Colonic mucosa (tissue), 4 donors: ENCODE data around the gene AUNIP. TPM values are rescaled to one million over a fixed set of nuclear protein-coding genes. Genes with fewer than 3 reads are reported as not detected.
A peak's percentile ranks its signal among the peaks of the same experiment; 100 is the strongest.

Source experiments
- DNase-seq: peaks from one replicate; pipeline ENCODE4 v3.0.0-alpha.2; 2020
- H3K27ac ChIP-seq: fragments of 200-600 bp; one replicate; pipeline ENCODE4 v1.8.0; 2021
- H3K27me3 ChIP-seq: fragments of 200-600 bp; one replicate; pipeline ENCODE4 v1.8.0; 2021
- H3K36me3 ChIP-seq: fragments of 200-600 bp; one replicate; pipeline ENCODE4 v1.8.0; 2021
- H3K4me1 ChIP-seq: fragments of 200-600 bp; one replicate; pipeline ENCODE4 v1.8.0; 2021; ENCODE audit warnings: mild to moderate bottlenecking
- H3K4me3 ChIP-seq: fragments of 200-600 bp; one replicate; pipeline ENCODE4 v1.8.0; 2021
- H3K9ac ChIP-seq, 2 donors: one replicate each; pipeline ENCODE4 v1.7.0; 2013; ENCODE audit warnings: control low read depth in 2 of 2, low read depth in 2 of 2, low read length in 2 of 2
- H3K9me3 ChIP-seq: fragments of 200-600 bp; one replicate; pipeline ENCODE4 v1.8.0; 2021
- intact Hi-C: fragments of 100-400 bp; cut with DNase I; formaldehyde crosslinking; loops from one replicate; pipeline ENCODE4 v1.14.1; 2022
- total RNA-seq, 2 donors: library from RNA; stranded (reverse); fragmentation: NEBNext Ultra II Directional in 1 of 2; extraction: Animal tissue kit (Norgen Biotek cat#: 25700) in 1 of 2; gene quantifications; one replicate each; pipeline ENCODE4 v1.2.1, GENCODE V29; 2021
- TF ChIP-seq, protein P1 (sequence below): fragments of 200-600 bp; IDR thresholded peaks from one replicate; pipeline ENCODE4 v1.8.0; 2022; ENCODE audit warnings: antibody characterized with exemption, mild to moderate bottlenecking
- donor health status: healthy.
- donor health status: DM: no; HTN: no; CAD: no.
- donor health status: DM: no; HTN: no; CAD: no.

AUNIP gene
- total RNA-seq, 2 donors from 2014 or later: 1.2 to 4.8 TPM

GRCh38 chr1:25813734-25814471, 45.4 kb downstream of the AUNIP start:
- Histone ChIP-seq H3K27me3 (no peaks in the 10 kb centered on the region), H3K4me3 (no peak overlapping the region), H3K9me3 (no peaks in the 10 kb centered on the region), H3K36me3 (no peaks in the 10 kb centered on the region), H3K9ac (no peak overlapping the region), H3K4me1 (peaks cover 2% of the 10 kb centered on the region), H3K27ac (no peak overlapping the region)
- intact Hi-C loops: loop anchor here (5.0 kb wide), 1 partner anchor 207 kb away; no protein-coding TSS in a partner anchor
- no peak for DNase-seq
- TF ChIP-seq, protein P1, sequence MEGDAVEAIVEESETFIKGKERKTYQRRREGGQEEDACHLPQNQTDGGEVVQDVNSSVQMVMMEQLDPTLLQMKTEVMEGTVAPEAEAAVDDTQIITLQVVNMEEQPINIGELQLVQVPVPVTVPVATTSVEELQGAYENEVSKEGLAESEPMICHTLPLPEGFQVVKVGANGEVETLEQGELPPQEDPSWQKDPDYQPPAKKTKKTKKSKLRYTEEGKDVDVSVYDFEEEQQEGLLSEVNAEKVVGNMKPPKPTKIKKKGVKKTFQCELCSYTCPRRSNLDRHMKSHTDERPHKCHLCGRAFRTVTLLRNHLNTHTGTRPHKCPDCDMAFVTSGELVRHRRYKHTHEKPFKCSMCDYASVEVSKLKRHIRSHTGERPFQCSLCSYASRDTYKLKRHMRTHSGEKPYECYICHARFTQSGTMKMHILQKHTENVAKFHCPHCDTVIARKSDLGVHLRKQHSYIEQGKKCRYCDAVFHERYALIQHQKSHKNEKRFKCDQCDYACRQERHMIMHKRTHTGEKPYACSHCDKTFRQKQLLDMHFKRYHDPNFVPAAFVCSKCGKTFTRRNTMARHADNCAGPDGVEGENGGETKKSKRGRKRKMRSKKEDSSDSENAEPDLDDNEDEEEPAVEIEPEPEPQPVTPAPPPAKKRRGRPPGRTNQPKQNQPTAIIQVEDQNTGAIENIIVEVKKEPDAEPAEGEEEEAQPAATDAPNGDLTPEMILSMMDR: no peak

GRCh38 chr1:25813071-25813733, 46.1 kb downstream of the AUNIP start:
- H3K9ac ChIP-seq: no peak overlapping the region
- no peak overlapping the region for H3K4me3 ChIP-seq
- intact Hi-C loops: loop anchor here (5.0 kb wide), 1 partner anchor 206 kb away; no protein-coding TSS in a partner anchor
- DNase-seq: no peak
- no peaks in the 10 kb centered on the region for H3K9me3 ChIP-seq
- TF ChIP-seq, protein P1: no peak
- H3K36me3 ChIP-seq: no peaks in the 10 kb centered on the region
- H3K27ac ChIP-seq: no peak overlapping the region
- H3K27me3 ChIP-seq: no peaks in the 10 kb centered on the region
- no peaks in the 10 kb centered on the region for H3K4me1 ChIP-seq

GRCh38 chr1:25811384-25812082, 47.7 kb downstream of the AUNIP start:
- intact Hi-C loops: loop anchor here (5.0 kb wide), 1 partner anchor 204 kb away; no protein-coding TSS in a partner anchor
- no peaks in the 10 kb centered on the region for H3K36me3 ChIP-seq
- DNase-seq: no peak

GRCh38 chr1:25810341-25811299, 48.6 kb downstream of the AUNIP start:
- Histone ChIP-seq H3K36me3 (no peaks in the 10 kb centered on the region), H3K4me3 (no peak overlapping the region), H3K9me3 (no peaks in the 10 kb centered on the region), H3K27ac (no peak overlapping the region), H3K9ac (peak overlapping the region in 1 of 2 donors; percentile 35), H3K27me3 (no peaks in the 10 kb centered on the region), H3K4me1 (no peaks in the 10 kb centered on the region)
- intact Hi-C loops: loop anchor here (5.0 kb wide), 1 partner anchor 203 kb away; no protein-coding TSS in a partner anchor
- DNase-seq: peak; percentile 77
- TF ChIP-seq, protein P1: peak; percentile 90

More at GRCh38 chr1:25811384-25812082, 47.7 kb downstream of the AUNIP start:
- Histone ChIP-seq H3K4me1 (no peaks in the 10 kb centered on the region), H3K9me3 (no peaks in the 10 kb centered on the region), H3K9ac (no peak overlapping the region), H3K4me3 (no peak overlapping the region), H3K27me3 (no peaks in the 10 kb centered on the region), H3K27ac (no peak overlapping the region)
- TF ChIP-seq, protein P1: no peak
